ENCODE results near the gene CEP41. TPM values are rescaled to one million over a fixed set of nuclear protein-coding genes. Genes with fewer than 3 reads are reported as not detected.

The CEP41 gene
- total and polyA plus RNA-seq, 2 donors (not counting 3 experiments of a cell fraction or from before 2014, with no cell fraction given) = 19.5 to 26.8 TPM

DNA sequence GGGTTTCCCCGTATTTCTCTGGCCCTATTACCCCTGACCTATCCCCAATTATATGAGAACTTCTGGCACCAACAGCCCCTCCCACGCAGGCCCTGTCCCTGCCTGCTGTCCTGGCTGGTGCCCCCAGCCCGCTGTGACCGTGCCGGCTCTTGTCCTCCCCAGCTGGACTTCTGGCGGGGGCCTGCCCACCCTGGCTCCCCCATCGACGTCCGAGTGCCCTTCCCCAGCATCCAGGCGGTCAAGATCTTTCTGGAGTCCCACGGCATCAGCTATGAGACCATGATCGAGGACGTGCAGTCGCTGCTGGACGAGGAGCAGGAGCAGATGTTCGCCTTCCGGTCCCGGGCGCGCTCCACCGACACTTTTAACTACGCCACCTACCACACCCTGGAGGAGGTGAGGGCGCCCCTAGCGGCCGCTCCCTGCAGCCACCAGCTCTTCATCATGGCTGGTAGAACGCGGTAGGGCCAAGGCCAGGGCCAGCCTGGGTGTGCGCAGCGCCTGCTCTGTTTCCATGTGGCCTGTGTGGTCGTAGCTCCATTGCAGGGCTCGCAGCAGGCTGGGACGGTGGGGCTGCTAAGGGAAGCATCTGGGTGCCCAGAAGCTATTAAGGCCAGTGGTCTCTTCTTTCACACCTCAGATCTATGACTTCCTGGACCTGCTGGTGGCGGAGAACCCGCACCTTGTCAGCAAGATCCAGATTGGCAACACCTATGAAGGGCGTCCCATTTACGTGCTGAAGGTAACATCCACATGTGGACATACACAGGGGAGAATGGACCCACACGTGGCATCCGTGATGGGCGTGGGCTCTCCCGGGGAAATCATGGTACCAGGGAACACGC is 59.1 kb downstream of the CEP41 start:
- Histone ChIP-seq H3K4me1 (ENCODE audit: control insufficient read depth, extremely low read depth, insufficient read depth, low read length) (no peaks in the 10 kb centered on the region), H2AFZ (ENCODE audit: low read depth, low read length) (no peak overlapping the region), H3K4me2 (ENCODE audit: insufficient read depth, low read length) (no peak overlapping the region), H3K27me3 (ENCODE audit: control insufficient read depth in 2 of 2, insufficient read depth in 2 of 2, low read length in 2 of 2) (no peaks in the 10 kb centered on the region), H3K9ac (replicated peaks; ENCODE audit: extremely low read depth, insufficient read depth, low read length) (no peak overlapping the region), H4K20me1 (replicated peaks; ENCODE audit: control insufficient read depth, extremely low read depth, insufficient read depth, low read length) (no peaks in the 10 kb centered on the region), H3K4me3 (replicated peaks in 1 of 3; ENCODE audit: insufficient read depth in 1 of 3, low read depth in 1 of 3, low read length in 3 of 3) (no peak overlapping the region), H3K79me2 (ENCODE audit: control insufficient read depth, insufficient read depth, low read length) (no peaks in the 10 kb centered on the region), H3K9me1 (replicated peaks; ENCODE audit: control insufficient read depth, extremely low read depth, insufficient read depth, low read length) (no peaks in the 10 kb centered on the region), H3K9me3 (replicated peaks; ENCODE audit: control insufficient read depth, insufficient read depth, low read length) (no peaks in the 10 kb centered on the region), H3K27ac (ENCODE audit: insufficient read depth, low read depth, low read length) (no peak overlapping the region), H3K36me3 (ENCODE audit: control insufficient read depth in 2 of 2, extremely low read depth in 1 of 2, insufficient read depth in 2 of 2, low read length in 2 of 2) (no peaks in the 10 kb centered on the region)
- TF ChIP-seq EZH2 (IDR thresholded peaks at IDR 0.05; ENCODE audit: borderline replicate concordance, low read depth, low read length, severe bottlenecking) (no peak), FOS (IDR thresholded peaks at IDR 0.05; ENCODE audit: borderline replicate concordance, insufficient read depth, low read length) (no peak), GATA2 (IDR thresholded peaks at IDR 0.05; ENCODE audit: insufficient read depth, insufficient read length, low read depth, low read length) (no peak), MYC (IDR thresholded peaks at IDR 0.05; ENCODE audit: low read depth, low read length) (no peak), POLR2AphosphoS5 (IDR thresholded peaks at IDR 0.05; ENCODE audit: insufficient read depth, low read depth, low read length) (no peak)
- TF ChIP-seq, protein P1, sequence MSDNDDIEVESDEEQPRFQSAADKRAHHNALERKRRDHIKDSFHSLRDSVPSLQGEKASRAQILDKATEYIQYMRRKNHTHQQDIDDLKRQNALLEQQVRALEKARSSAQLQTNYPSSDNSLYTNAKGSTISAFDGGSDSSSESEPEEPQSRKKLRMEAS (IDR thresholded peaks at IDR 0.05; ENCODE audit: insufficient read depth, insufficient read length) = no peak
- TF ChIP-seq, protein P2, sequence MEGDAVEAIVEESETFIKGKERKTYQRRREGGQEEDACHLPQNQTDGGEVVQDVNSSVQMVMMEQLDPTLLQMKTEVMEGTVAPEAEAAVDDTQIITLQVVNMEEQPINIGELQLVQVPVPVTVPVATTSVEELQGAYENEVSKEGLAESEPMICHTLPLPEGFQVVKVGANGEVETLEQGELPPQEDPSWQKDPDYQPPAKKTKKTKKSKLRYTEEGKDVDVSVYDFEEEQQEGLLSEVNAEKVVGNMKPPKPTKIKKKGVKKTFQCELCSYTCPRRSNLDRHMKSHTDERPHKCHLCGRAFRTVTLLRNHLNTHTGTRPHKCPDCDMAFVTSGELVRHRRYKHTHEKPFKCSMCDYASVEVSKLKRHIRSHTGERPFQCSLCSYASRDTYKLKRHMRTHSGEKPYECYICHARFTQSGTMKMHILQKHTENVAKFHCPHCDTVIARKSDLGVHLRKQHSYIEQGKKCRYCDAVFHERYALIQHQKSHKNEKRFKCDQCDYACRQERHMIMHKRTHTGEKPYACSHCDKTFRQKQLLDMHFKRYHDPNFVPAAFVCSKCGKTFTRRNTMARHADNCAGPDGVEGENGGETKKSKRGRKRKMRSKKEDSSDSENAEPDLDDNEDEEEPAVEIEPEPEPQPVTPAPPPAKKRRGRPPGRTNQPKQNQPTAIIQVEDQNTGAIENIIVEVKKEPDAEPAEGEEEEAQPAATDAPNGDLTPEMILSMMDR (IDR thresholded peaks at IDR 0.05; ENCODE audit: extremely low read depth in 1 of 2, insufficient read depth in 1 of 2, low read depth in 1 of 2, low read length in 2 of 2) = peak in 1 of 2 donors; percentile 22
- BruUV-seq (replicated peaks) = no TSS peak
- intact Hi-C loops (cut with micrococcal nuclease) (no loop called here), dilution Hi-C loops (cut with MboI; ENCODE audit: extremely low pct_ligation_motif_present, low sequenced_read_pairs) (no loop called here)
- DNase-seq (ENCODE audit: low read depth, low spot score) (no peak), FAIRE-seq (no peak)
- ChIA-PET POLR2A (no interaction called here), CTCF (interaction anchor here (1.1 to 1.2 kb wide), 2 partner anchors 21 to 24 kb away, joined by 3 to 4 read pairs; no protein-coding TSS in a partner anchor)

Data from endothelial cell of umbilical vein (primary cell).